ENCODE measurements around the gene EPB41L2. TPM values are rescaled to one million over a fixed set of nuclear protein-coding genes. Genes with fewer than 3 reads are reported as not detected.

The EPB41L2 gene
- total RNA-seq, 4 donors from 2014 or later, result 45.3 to 102 (median 61.9) TPM

- in situ Hi-C loops (cut with MboI; ENCODE audit: low pct_ligation_motif_present in 1 of 4, low pct_unique_long_range_greater_than_20kb in 1 of 4, low sequenced_read_pairs in 3 of 4), result no loop called here
Observed at GRCh38 chr6:130907687-130908086, 155.4 kb downstream of the EPB41L2 start.

GRCh38 chr6:130906736-130907381 lies 156.2 kb downstream of the EPB41L2 start:
- 67 to 75% methylated on average over 2 of the region's 2 CpGs for WGBS, 2 donors (ENCODE audit: low coverage in 1 of 2)

More at GRCh38 chr6:130907687-130908086, 155.4 kb downstream of the EPB41L2 start:
- Histone ChIP-seq H3K4me1 (peaks cover 0 to 14% (median 6%) of the 10 kb centered on the region in 4 donors), H3K27me3 (no peaks in the 10 kb centered on the region), H3K36me3 (no peaks in the 10 kb centered on the region), H3K4me3 (no peak overlapping the region), H3K9me3 (no peaks in the 10 kb centered on the region), H3K27ac (peak overlapping the region in 2 of 4 donors; percentile 26 to 38)
- TF ChIP-seq EP300 (IDR thresholded peaks at IDR 0.05; ENCODE audit: low read depth) (no peak), POLR2AphosphoS5 (IDR thresholded peaks at IDR 0.05) (no peak), POLR2A (IDR thresholded peaks at IDR 0.05) (no peak), CTCF (IDR thresholded peaks at IDR 0.05) (no peak)
- DNase-seq, result peak; percentile 18
- 52 to 55% methylated on average over 3 of the region's 3 CpGs for WGBS, 2 donors (ENCODE audit: low coverage in 1 of 2)
- intact Hi-C loops (cut with DNase I; ENCODE audit: low total_unique reads), result no loop called here

GRCh38 chr6:130903602-130904001 lies 159.4 kb downstream of the EPB41L2 start:
- Histone ChIP-seq H3K4me1 (peaks cover 0 to 14% (median 6%) of the 10 kb centered on the region in 4 donors), H3K9me3 (no peaks in the 10 kb centered on the region), H3K36me3 (peaks cover 0 to 4% (median 0%) of the 10 kb centered on the region in 4 donors), H3K4me3 (no peak overlapping the region), H3K27ac (no peak overlapping the region), H3K27me3 (no peaks in the 10 kb centered on the region)
- intact Hi-C loops (cut with DNase I; ENCODE audit: low total_unique reads), result no loop called here
- no peak for DNase-seq
- in situ Hi-C loops (cut with MboI; ENCODE audit: low pct_ligation_motif_present in 1 of 4, low pct_unique_long_range_greater_than_20kb in 1 of 4, low sequenced_read_pairs in 3 of 4), result no loop called here
- TF ChIP-seq POLR2AphosphoS5 (IDR thresholded peaks at IDR 0.05) (no peak), CTCF (IDR thresholded peaks at IDR 0.05) (no peak), POLR2A (IDR thresholded peaks at IDR 0.05) (no peak), EP300 (IDR thresholded peaks at IDR 0.05; ENCODE audit: low read depth) (no peak)

More at GRCh38 chr6:130906736-130907381, 156.2 kb downstream of the EPB41L2 start:
- Histone ChIP-seq H3K36me3 (no peaks in the 10 kb centered on the region), H3K27ac (peak overlapping the region in 1 of 4 donors; percentile 26), H3K9me3 (no peaks in the 10 kb centered on the region), H3K4me1 (peaks cover 0 to 14% (median 6%) of the 10 kb centered on the region in 4 donors), H3K27me3 (no peaks in the 10 kb centered on the region), H3K4me3 (no peak overlapping the region)
- TF ChIP-seq CTCF (IDR thresholded peaks at IDR 0.05) (no peak), EP300 (IDR thresholded peaks at IDR 0.05; ENCODE audit: low read depth) (no peak), POLR2AphosphoS5 (IDR thresholded peaks at IDR 0.05) (no peak), POLR2A (IDR thresholded peaks at IDR 0.05) (no peak)
- DNase-seq, result no peak
- in situ Hi-C loops (cut with MboI; ENCODE audit: low pct_ligation_motif_present in 1 of 4, low pct_unique_long_range_greater_than_20kb in 1 of 4, low sequenced_read_pairs in 3 of 4) (no loop called here), intact Hi-C loops (cut with DNase I; ENCODE audit: low total_unique reads) (no loop called here)

DNA sequence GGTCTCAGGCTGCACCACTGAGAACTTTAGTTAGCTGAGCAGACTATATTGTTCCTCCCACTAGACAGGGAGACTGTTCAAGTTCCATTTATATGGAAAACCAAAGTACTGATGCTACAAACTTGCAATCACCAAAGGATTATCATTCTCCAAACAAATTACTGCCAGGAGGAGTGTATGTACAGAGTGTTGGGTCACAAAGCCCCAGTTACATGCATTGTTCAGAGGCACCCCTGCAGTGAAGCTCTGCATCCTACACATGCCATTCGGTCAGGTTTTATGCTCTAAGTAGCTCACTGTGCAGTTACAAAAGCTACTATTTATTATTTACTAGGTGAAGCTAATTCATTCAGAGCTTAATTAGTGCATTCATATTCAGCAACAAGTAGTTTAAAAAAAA lies 160.0 kb downstream of the EPB41L2 start:
- H3K27me3 ChIP-seq, result no peaks in the 10 kb centered on the region
- 94% methylated on average over 1 of the region's 1 CpG; no CpG with 5 or more reads in 1 of the 2 donors for WGBS, 2 donors (ENCODE audit: low coverage in 1 of 2)
- peaks cover 0 to 4% (median 0%) of the 10 kb centered on the region in 4 donors for H3K36me3 ChIP-seq
- TF ChIP-seq POLR2A (IDR thresholded peaks at IDR 0.05) (no peak), CTCF (IDR thresholded peaks at IDR 0.05) (no peak), POLR2AphosphoS5 (IDR thresholded peaks at IDR 0.05) (no peak), EP300 (IDR thresholded peaks at IDR 0.05; ENCODE audit: low read depth) (no peak)
- intact Hi-C loops (cut with DNase I; ENCODE audit: low total_unique reads), result no loop called here
- in situ Hi-C loops (cut with MboI; ENCODE audit: low pct_ligation_motif_present in 1 of 4, low pct_unique_long_range_greater_than_20kb in 1 of 4, low sequenced_read_pairs in 3 of 4), result no loop called here
- no peak for DNase-seq
- no peaks in the 10 kb centered on the region for H3K9me3 ChIP-seq
- H3K4me3 ChIP-seq, result no peak overlapping the region
- H3K27ac ChIP-seq, result no peak overlapping the region
- peaks cover 0 to 10% (median 4%) of the 10 kb centered on the region in 4 donors for H3K4me1 ChIP-seq
